ENCODE measurements around the gene ACOX3. TPM values are rescaled to one million over a fixed set of nuclear protein-coding genes. Genes with fewer than 3 reads are reported as not detected.

ACOX3 gene
- total and polyA plus RNA-seq, 10 of the 15 experiments (the other 5 are each of a cell fraction or from before 2014, with no cell fraction given), result 2.0 to 24.5 (median 14.0) TPM

GRCh38 chr4:8437281-8437680 lies 3.2 kb downstream of the ACOX3 start (continued):
- no peak for TF ChIP-seq ATF2 (IDR thresholded peaks at IDR 0.05; ENCODE audit: low read length)

GRCh38 chr4:8435656-8436121 lies 4.8 kb downstream of the ACOX3 start:
- peaks cover 8% of the 10 kb centered on the region for H3K4me1 ChIP-seq (ENCODE audit: control insufficient read depth, insufficient read depth, low read length)
- H3K4me3 ChIP-seq, result peak overlapping the region; percentile 85
- H4K20me1 ChIP-seq (ENCODE audit: control insufficient read depth, insufficient read depth), result no peaks in the 10 kb centered on the region
- FAIRE-seq (peak; percentile 89), ATAC-seq (peak; percentile 78), DNase-seq (ENCODE audit: low read depth, low spot score) (peak; percentile 62)
- no TSS peak for BruUV-seq (replicated peaks)
- H3K36me3 ChIP-seq (ENCODE audit: control insufficient read depth in 2 of 2, insufficient read depth in 2 of 2, low read length in 1 of 2), result no peaks in the 10 kb centered on the region; a peak in 1 of 4 replicates
- peaks cover 1% of the 10 kb centered on the region; the same call in 1 of the 3 replicates for H3K9me3 ChIP-seq (replicated peaks; ENCODE audit: control insufficient read depth, insufficient read depth, low read length)
- CTCF ChIA-PET, result interaction anchor here (0.9 to 1.4 kb wide), 8 partner anchors 8 to 259 kb away, joined by 3 to 5 read pairs (median 4); no protein-coding TSS in a partner anchor
- TF ChIP-seq NRF1 (conservative IDR thresholded peaks at IDR 0.05; ENCODE audit: low read depth, low read length) (no peak), PBX3 (IDR thresholded peaks at IDR 0.05; ENCODE audit: insufficient replicate concordance, low read depth, low read length) (peak; percentile 14), HDGF (IDR thresholded peaks at IDR 0.05) (no peak), POLR2A (IDR thresholded peaks at IDR 0.05; ENCODE audit: low read depth, low read length) (peak; percentile 42; the same call in 1 of the 2 replicates), POU2F2 (IDR thresholded peaks at IDR 0.05; ENCODE audit: borderline replicate concordance, low read depth, low read length) (peak; percentile 93; the same call in 2 of the 3 replicates), TAF1 (IDR thresholded peaks at IDR 0.05; ENCODE audit: borderline replicate concordance, low read depth, low read length) (peak; percentile 47; the same call in 1 of the 2 replicates), SMAD5 (IDR thresholded peaks at IDR 0.05; ENCODE audit: low read depth) (0 out of 2 replicates have a peak, but pooled peaks have one; percentile 40), RB1 (IDR thresholded peaks at IDR 0.05; ENCODE audit: borderline replicate concordance) (no peak), SREBF1 (IDR thresholded peaks at IDR 0.05; ENCODE audit: low read length) (no peak), POLR2AphosphoS5 (IDR thresholded peaks at IDR 0.05; ENCODE audit: low read length) (peak; percentile 72), ATF7 (IDR thresholded peaks at IDR 0.05; ENCODE audit: low read depth) (no peak), PKNOX1 (IDR thresholded peaks at IDR 0.05) (peak; percentile 74), STAT1 (conservative IDR thresholded peaks at IDR 0.05) (no peak), SPI1 (IDR thresholded peaks at IDR 0.05; ENCODE audit: borderline replicate concordance, insufficient read depth, low read depth, low read length) (peak; percentile 57; the same call in 1 of the 2 replicates), CREM (IDR thresholded peaks at IDR 0.05; ENCODE audit: low read depth) (no peak), GABPA (IDR thresholded peaks at IDR 0.05; ENCODE audit: low read depth) (no peak), HDAC6 (IDR thresholded peaks at IDR 0.05; ENCODE audit: unreplicated experiment) (no peak)
- TF ChIP-seq, protein P1, sequence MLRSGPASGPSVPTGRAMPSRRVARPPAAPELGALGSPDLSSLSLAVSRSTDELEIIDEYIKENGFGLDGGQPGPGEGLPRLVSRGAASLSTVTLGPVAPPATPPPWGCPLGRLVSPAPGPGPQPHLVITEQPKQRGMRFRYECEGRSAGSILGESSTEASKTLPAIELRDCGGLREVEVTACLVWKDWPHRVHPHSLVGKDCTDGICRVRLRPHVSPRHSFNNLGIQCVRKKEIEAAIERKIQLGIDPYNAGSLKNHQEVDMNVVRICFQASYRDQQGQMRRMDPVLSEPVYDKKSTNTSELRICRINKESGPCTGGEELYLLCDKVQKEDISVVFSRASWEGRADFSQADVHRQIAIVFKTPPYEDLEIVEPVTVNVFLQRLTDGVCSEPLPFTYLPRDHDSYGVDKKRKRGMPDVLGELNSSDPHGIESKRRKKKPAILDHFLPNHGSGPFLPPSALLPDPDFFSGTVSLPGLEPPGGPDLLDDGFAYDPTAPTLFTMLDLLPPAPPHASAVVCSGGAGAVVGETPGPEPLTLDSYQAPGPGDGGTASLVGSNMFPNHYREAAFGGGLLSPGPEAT (IDR thresholded peaks at IDR 0.05; ENCODE audit: low read depth), result peak; percentile 20; the same call in 1 of the 2 replicates
- in situ Hi-C loops (cut with MboI), result no loop called here
- peaks cover 35% of the 10 kb centered on the region for H3K79me2 ChIP-seq (ENCODE audit: control insufficient read depth, insufficient read depth, low read length)
- H3K4me2 ChIP-seq (ENCODE audit: control insufficient read depth, insufficient read depth), result peak overlapping the region; percentile 84
- RAD21 ChIA-PET (ENCODE audit: unreplicated experiment), result interaction anchor here (1.0 to 2.1 kb wide), 5 partner anchors 16 to 233 kb away, joined by 3 to 9 read pairs (median 3); no protein-coding TSS in a partner anchor
- POLR2A ChIA-PET, result interaction anchor here (0.8 to 1.1 kb wide), 6 partner anchors 16 to 237 kb away, joined by 3 to 5 read pairs (median 3); partner anchors contain the start of gene SH3TC1
- SMC1A ChIA-PET (ENCODE audit: uncharacterized antibody, unreplicated experiment), result interaction anchor here (0.7 to 2.5 kb wide), 6 partner anchors 9 to 235 kb away, joined by 3 to 10 read pairs (median 4); no protein-coding TSS in a partner anchor
- WGBS (ENCODE audit: insufficient coverage, insufficient replicate concordance, low lambda C conversion rate, missing lambda C conversion rate), result 0% methylated on average over 5 of the region's 5 CpGs
- H3K9ac ChIP-seq (ENCODE audit: control insufficient read depth, insufficient read depth, low read length), result peak overlapping the region; percentile 78
- H3K27ac ChIP-seq (ENCODE audit: control insufficient read depth, insufficient read depth), result peak overlapping the region; percentile 91
- intact Hi-C loops (cut with micrococcal nuclease; ENCODE audit: unreplicated experiment), result no loop called here
- peak overlapping the region; percentile 68 for H2AFZ ChIP-seq (ENCODE audit: control insufficient read depth, low read depth, low read length)
- H3K27me3 ChIP-seq (replicated peaks in 1 of 2; ENCODE audit: control insufficient read depth in 2 of 2, insufficient read depth in 2 of 2, low read length in 1 of 2), result no peaks in the 10 kb centered on the region
